K562 (cell line): Measurements from ENCODE around the gene KCNN4. TPM values are rescaled to one million over a fixed set of nuclear protein-coding genes. Genes with fewer than 3 reads are reported as not detected.
A peak's percentile ranks its signal among the peaks of the same experiment; 100 is the strongest.

Experiments used
- ARHGAP35 ChIP-seq: fragments of 450-650 bp; IDR thresholded peaks from 2 replicates; pipeline ENCODE4 v1.6.1; 2018; ENCODE audit not compliant: partially characterized antibody
- CBFA2T3 ChIP-seq: fragments of 450-650 bp; IDR thresholded peaks from 2 replicates; pipeline ENCODE4 v1.6.1; 2017
- CREB1 ChIP-seq, 2 experiments: sonication (generic) in 1 of 2; formaldehyde crosslinking in 1 of 2; IDR thresholded peaks; 2 replicates each; pipeline versions ENCODE4 v1.6.1 to v1.8.0; 2012 to 2022; ENCODE audit warnings: inconsistent platforms in 1 of 2, mild to moderate bottlenecking in 1 of 2, missing genetic modification reagents in 1 of 2, moderate library complexity in 1 of 2
- ELF4 ChIP-seq: fragments of 450-650 bp; formaldehyde crosslinking; IDR thresholded peaks from 2 replicates; pipeline ENCODE4 v1.4.0; 2022; ENCODE audit warnings: missing genetic modification characterization
- GABPA ChIP-seq: fragments of 200-800 bp; sonication (Bioruptor generic); conservative IDR thresholded peaks from 2 replicates; pipeline ENCODE4 v1.6.1; 2016; ENCODE audit warnings: low read depth, missing genetic modification characterization, missing compliant biosample characterization
- HMG20B ChIP-seq: fragments of 250-450 bp; sonication (Bioruptor Pico); IDR thresholded peaks from 2 replicates; pipeline ENCODE4 v1.5.0; 2021; ENCODE audit warnings: mild to moderate bottlenecking
- MAX ChIP-seq: sonication (generic); formaldehyde crosslinking; IDR thresholded peaks from 2 replicates; pipeline ENCODE4 v1.9.0; 2022; ENCODE audit warnings: mild to moderate bottlenecking, missing genetic modification reagents
- PRDM10 ChIP-seq: fragments of 450-650 bp; IDR thresholded peaks from 2 replicates; pipeline ENCODE4 v1.6.1; 2018; ENCODE audit not compliant: partially characterized antibody
- PTTG1 ChIP-seq: fragments of 450-650 bp; IDR thresholded peaks from 2 replicates; pipeline ENCODE4 v1.6.1; 2016; ENCODE audit warnings: low read depth, mild to moderate bottlenecking, missing genetic modification characterization, missing compliant biosample characterization
- RAD21 ChIP-seq, 2 experiments: fragments of 250-450 bp in 1 of 2; fragments of 450-650 bp in 1 of 2; sonication (Bioruptor Pico) in 1 of 2; formaldehyde crosslinking in 1 of 2; IDR thresholded peaks in 1 of 2; conservative IDR thresholded peaks in 1 of 2; 2 replicates each; pipeline versions ENCODE4 v1.4.0 to v1.8.0; 2020 to 2022; ENCODE audit warnings: mild to moderate bottlenecking in 2 of 2, moderate library complexity in 1 of 2
- RB1 ChIP-seq: fragments of 450-650 bp; IDR thresholded peaks from 2 replicates; pipeline ENCODE4 v1.6.1; 2017; ENCODE audit warnings: low read depth, mild to moderate bottlenecking
- STAT5B ChIP-seq: fragments of 250-450 bp; sonication (Bioruptor Pico); IDR thresholded peaks from 2 replicates; pipeline ENCODE4 v1.8.0; 2021; ENCODE audit warnings: mild to moderate bottlenecking, inconsistent platforms
- TGIF2 ChIP-seq: sonication (generic); formaldehyde crosslinking; IDR thresholded peaks from 2 replicates; pipeline ENCODE4 v1.8.1; 2022; ENCODE audit warnings: mild to moderate bottlenecking, missing genetic modification reagents, moderate library complexity
- ZNF146 ChIP-seq: IDR thresholded peaks from one replicate; pipeline ENCODE4 v1.6.1; 2018; ENCODE audit warnings: missing compliant biosample characterization; ENCODE audit not compliant: unreplicated experiment
- ZNF318 ChIP-seq, 2 experiments: fragments of 450-650 bp; IDR thresholded peaks; 2 replicates each; pipeline ENCODE4 v1.6.1; 2016; ENCODE audit warnings: mild to moderate bottlenecking in 2 of 2, borderline replicate concordance in 1 of 2, low read depth in 1 of 2, moderate library complexity in 1 of 2
- polyA plus RNA-seq, 8 experiments: library from polyadenylated mRNA; depleted of rRNA in 4 of 8; stranded (reverse) in 5 of 8; unstranded in 3 of 8; fragments of >200 nt; fragmentation: Nextera tagmentation in 2 of 8; fragmentation: Illumina TruSeq in 1 of 8; extraction: Ambion mirVana in 2 of 8; extraction: Trizol in 1 of 8; gene quantifications; 2 replicates each; pipeline versions ENCODE4 v1.2.1 to v1.2.3, GENCODE V29; 2011 to 2014; ENCODE audit warnings: inconsistent platforms in 1 of 8, missing spikeins in 1 of 8
- total RNA-seq, 7 experiments: library from RNA; depleted of rRNA in 6 of 7; stranded (reverse); fragments of >200 nt in 6 of 7; fragmentation: Illumina TruSeq in 2 of 7; extraction: Trizol in 2 of 7; gene quantifications; 2 replicates each; pipeline versions ENCODE4 v1.2.1 to v1.2.3, GENCODE V29; 2011 to 2021; ENCODE audit warnings: low replicate concordance in 1 of 7

KCNN4 gene
- total and polyA plus RNA-seq, 9 of the 15 experiments (the other 6 are each of a cell fraction or from before 2014, with no cell fraction given), result 0.53 to 37.7 (median 25.9) TPM

- TF ChIP-seq PRDM10 (no peak), CREB1 (IDR thresholded peaks at IDR 0.05) (no peak), CREB1 (CRISPR knock-in tag; IDR thresholded peaks at IDR 0.05) (no peak), MAX (CRISPR knock-in tag) (peak; percentile 58), STAT5B (CRISPR knock-in tag) (no peak), ZNF146 (CRISPR knock-in tag) (no peak), ARHGAP35 (peak; percentile 31), HMG20B (CRISPR knock-in tag) (no peak), RAD21 (CRISPR knock-in tag; conservative IDR thresholded peaks at IDR 0.05 in 1 of 2, IDR thresholded peaks at IDR 0.05 in 1 of 2) (no peak), ZNF318 (IDR thresholded peaks at IDR 0.05; ENCODE audit: borderline replicate concordance in 1 of 2, low read depth in 1 of 2) (no peak), ELF4 (CRISPR knock-in tag) (no peak), GABPA (tag) (no peak), CBFA2T3 (0 out of 2 replicates have a peak, but pooled peaks have one; percentile 3), PTTG1 (no peak), RB1 (no peak), TGIF2 (CRISPR knock-in tag) (no peak)
Measured at GRCh38 chr19:43780706-43781525, at the start of gene KCNN4 (continued).
